ENCODE results near the gene PLP1.

Gene PLP1

GRCh38 chrX:103733017-103733416, 43.6 kb upstream of the PLP1 start:
- TF ChIP-seq, protein P1, sequence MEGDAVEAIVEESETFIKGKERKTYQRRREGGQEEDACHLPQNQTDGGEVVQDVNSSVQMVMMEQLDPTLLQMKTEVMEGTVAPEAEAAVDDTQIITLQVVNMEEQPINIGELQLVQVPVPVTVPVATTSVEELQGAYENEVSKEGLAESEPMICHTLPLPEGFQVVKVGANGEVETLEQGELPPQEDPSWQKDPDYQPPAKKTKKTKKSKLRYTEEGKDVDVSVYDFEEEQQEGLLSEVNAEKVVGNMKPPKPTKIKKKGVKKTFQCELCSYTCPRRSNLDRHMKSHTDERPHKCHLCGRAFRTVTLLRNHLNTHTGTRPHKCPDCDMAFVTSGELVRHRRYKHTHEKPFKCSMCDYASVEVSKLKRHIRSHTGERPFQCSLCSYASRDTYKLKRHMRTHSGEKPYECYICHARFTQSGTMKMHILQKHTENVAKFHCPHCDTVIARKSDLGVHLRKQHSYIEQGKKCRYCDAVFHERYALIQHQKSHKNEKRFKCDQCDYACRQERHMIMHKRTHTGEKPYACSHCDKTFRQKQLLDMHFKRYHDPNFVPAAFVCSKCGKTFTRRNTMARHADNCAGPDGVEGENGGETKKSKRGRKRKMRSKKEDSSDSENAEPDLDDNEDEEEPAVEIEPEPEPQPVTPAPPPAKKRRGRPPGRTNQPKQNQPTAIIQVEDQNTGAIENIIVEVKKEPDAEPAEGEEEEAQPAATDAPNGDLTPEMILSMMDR (IDR thresholded peaks at IDR 0.05; ENCODE audit: low read depth, low read length), result no peak
- no peak for DNase-seq (ENCODE audit: low read depth, low spot score)
- in situ Hi-C loops (cut with HindIII; ENCODE audit: low sequenced_read_pairs), result no loop called here
- H3K4me3 ChIP-seq (ENCODE audit: low read depth, low read length), result no peak overlapping the region

GRCh38 chrX:103734125-103734760, 42.4 kb upstream of the PLP1 start:
- DNase-seq (ENCODE audit: low read depth, low spot score), result no peak
- no peak overlapping the region for H3K4me3 ChIP-seq (ENCODE audit: low read depth, low read length)
- TF ChIP-seq, protein P1 (IDR thresholded peaks at IDR 0.05; ENCODE audit: low read depth, low read length), result no peak
- in situ Hi-C loops (cut with HindIII; ENCODE audit: low sequenced_read_pairs), result no loop called here

GRCh38 chrX:103737696-103738095, 38.9 kb upstream of the PLP1 start:
- TF ChIP-seq, protein P1 (IDR thresholded peaks at IDR 0.05; ENCODE audit: low read depth, low read length), result no peak
- in situ Hi-C loops (cut with HindIII; ENCODE audit: low sequenced_read_pairs), result no loop called here
- DNase-seq (ENCODE audit: low read depth, low spot score), result no peak

GRCh38 chrX:103739421-103739820, 37.2 kb upstream of the PLP1 start:
- in situ Hi-C loops (cut with HindIII; ENCODE audit: low sequenced_read_pairs), result no loop called here
- no peak for DNase-seq (ENCODE audit: low read depth, low spot score)
- no peak overlapping the region for H3K4me3 ChIP-seq (ENCODE audit: low read depth, low read length)
- TF ChIP-seq, protein P1 (IDR thresholded peaks at IDR 0.05; ENCODE audit: low read depth, low read length), result no peak

More at GRCh38 chrX:103737696-103738095, 38.9 kb upstream of the PLP1 start:
- H3K4me3 ChIP-seq (ENCODE audit: low read depth, low read length), result no peak overlapping the region

DNA sequence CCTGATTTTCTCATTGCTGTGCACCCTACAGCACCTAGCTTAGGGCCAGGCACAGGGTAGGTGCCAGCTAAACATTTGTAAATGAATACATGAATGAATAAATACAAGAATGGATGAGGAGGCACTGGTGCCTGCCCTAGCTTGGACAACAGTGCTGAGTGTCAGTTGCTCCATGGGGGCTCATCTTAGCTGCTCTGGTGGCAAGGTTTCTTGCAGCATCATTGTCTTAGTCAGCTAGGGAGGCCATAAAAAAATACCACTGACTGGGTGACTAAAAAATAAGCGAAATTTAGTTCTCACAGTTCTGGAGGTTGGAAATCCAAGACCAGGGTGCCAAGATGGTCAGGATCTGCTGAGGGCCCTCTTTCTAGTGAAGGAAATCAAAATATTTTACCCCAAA, 34.8 kb upstream of the PLP1 start:
- in situ Hi-C loops (cut with HindIII; ENCODE audit: low sequenced_read_pairs), result no loop called here
- TF ChIP-seq, protein P1 (IDR thresholded peaks at IDR 0.05; ENCODE audit: low read depth, low read length), result no peak
- DNase-seq (ENCODE audit: low read depth, low spot score), result no peak
- no peak overlapping the region for H3K4me3 ChIP-seq (ENCODE audit: low read depth, low read length)

DNA sequence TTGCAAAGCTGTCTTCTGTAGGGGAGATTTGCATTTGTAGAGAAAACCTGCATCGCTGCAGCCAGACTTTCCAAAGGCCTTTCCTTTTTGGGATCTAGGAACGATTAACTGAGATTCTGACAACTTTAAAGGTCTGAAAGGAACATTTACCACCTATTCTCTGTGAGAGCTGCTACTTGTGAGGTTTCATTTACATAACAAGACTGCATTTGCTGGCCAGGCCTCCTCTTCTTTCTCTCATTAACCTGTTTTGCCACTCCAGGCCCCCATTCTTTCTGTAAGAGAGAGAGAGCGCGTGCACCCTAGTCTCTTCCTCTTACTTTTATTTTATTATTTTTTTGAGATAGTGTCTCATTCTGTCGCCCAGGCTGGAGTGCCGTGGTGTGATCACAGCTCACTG, 34.3 kb upstream of the PLP1 start:
- TF ChIP-seq, protein P1 (IDR thresholded peaks at IDR 0.05; ENCODE audit: low read depth, low read length), result no peak
- no peak for DNase-seq (ENCODE audit: low read depth, low spot score)
- in situ Hi-C loops (cut with HindIII; ENCODE audit: low sequenced_read_pairs), result no loop called here
- H3K4me3 ChIP-seq (ENCODE audit: low read depth, low read length), result no peak overlapping the region

Data from astrocyte of the spinal cord (primary cell).